Activated CD4-positive, alpha-beta T cell treated with anti-CD3 and anti-CD28 coated beads, Interleukin-2, amount 10 ng/mL, durations not matched to agents 24 days and 14 days (primary cell): ENCODE measurements around the gene SARNP. TPM values are rescaled to one million over a fixed set of nuclear protein-coding genes. Genes with fewer than 3 reads are reported as not detected.

Experiments
- DNase-seq: peaks from one replicate; pipeline ENCODE4 v3.0.0; 2022
- H3K27ac Mint-ChIP-seq: one replicate; pipeline ENCODE4 v1.8.0; 2022; ENCODE audit warnings: mild to moderate bottlenecking, mixed read lengths
- H3K27me3 Mint-ChIP-seq: one replicate; pipeline ENCODE4 v1.8.0; 2022; ENCODE audit warnings: mixed read lengths
- H3K36me3 Mint-ChIP-seq: one replicate; pipeline ENCODE4 v1.8.0; 2022; ENCODE audit warnings: low read depth, mild to moderate bottlenecking, mixed read lengths
- H3K4me1 Mint-ChIP-seq: one replicate; pipeline ENCODE4 v1.8.0; 2021; ENCODE audit warnings: mixed read lengths
- H3K4me3 Mint-ChIP-seq: one replicate; pipeline ENCODE4 v1.8.0; 2022; ENCODE audit warnings: mild to moderate bottlenecking, moderate library complexity, mixed read lengths
- H3K9me3 Mint-ChIP-seq: one replicate; pipeline ENCODE4 v1.8.0; 2021; ENCODE audit warnings: mixed read lengths
- intact Hi-C: fragments of 100-400 bp; cut with micrococcal nuclease; formaldehyde crosslinking; loops from one replicate; pipeline ENCODE4 v1.15.1; 2023
- total RNA-seq: library from RNA; stranded (reverse); gene quantifications from 2 replicates; pipeline ENCODE4 v1.2.3, GENCODE V29; 2022

Gene SARNP
- total RNA-seq, 1 donor from 2014 or later, result 81.6 TPM

GRCh38 chr12:55738123-55739024 is 79.2 kb downstream of the SARNP start:
- DNase-seq, result peak; percentile 96
- Mint-ChIP-seq H3K4me1 (peaks cover 31% of the 10 kb centered on the region), H3K9me3 (no peaks in the 10 kb centered on the region), H3K4me3 (peak overlapping the region; percentile 88), H3K36me3 (no peaks in the 10 kb centered on the region), H3K27ac (peak overlapping the region; percentile 85), H3K27me3 (peaks cover 4% of the 10 kb centered on the region)
- intact Hi-C loops, result loop anchor here (1.0 to 5.0 kb wide), 8 partner anchors 59 to 380 kb away; partner anchors contain the start of genes ORMDL2, PYM1, RPS26 and ZC3H10

GRCh38 chr12:55737581-55738122 is 79.9 kb downstream of the SARNP start:
- Mint-ChIP-seq H3K4me3 (peak overlapping the region; percentile 88), H3K36me3 (no peaks in the 10 kb centered on the region), H3K9me3 (no peaks in the 10 kb centered on the region), H3K27ac (peak overlapping the region; percentile 85), H3K4me1 (peaks cover 30% of the 10 kb centered on the region), H3K27me3 (peaks cover 2% of the 10 kb centered on the region)
- DNase-seq, result no peak
- intact Hi-C loops, result loop anchor here (1.0 to 5.0 kb wide), 10 partner anchors 8 to 381 kb away; partner anchors contain the start of genes CD63, ORMDL2, PYM1 and RPS26

GRCh38 chr12:55736780-55737580 is 80.5 kb downstream of the SARNP start:
- Mint-ChIP-seq H3K4me3 (peak overlapping the region; percentile 55), H3K4me1 (peaks cover 24% of the 10 kb centered on the region), H3K36me3 (no peaks in the 10 kb centered on the region), H3K27me3 (no peaks in the 10 kb centered on the region), H3K9me3 (no peaks in the 10 kb centered on the region), H3K27ac (peak overlapping the region; percentile 59)
- DNase-seq, result peak; percentile 89
- intact Hi-C loops, result loop anchor here (1.0 to 5.0 kb wide), 3 partner anchors 8 to 80 kb away; partner anchors contain the start of gene CD63

- Mint-ChIP-seq H3K9me3 (no peaks in the 10 kb centered on the region), H3K4me3 (no peak overlapping the region), H3K4me1 (peaks cover 20% of the 10 kb centered on the region), H3K27ac (peak overlapping the region; percentile 28), H3K27me3 (no peaks in the 10 kb centered on the region), H3K36me3 (no peaks in the 10 kb centered on the region)
- intact Hi-C loops, result loop anchor here (5.0 kb wide), 1 partner anchor 79 kb away; no protein-coding TSS in a partner anchor
- no peak for DNase-seq
These were observed 81.4 kb downstream of the SARNP start for GRCh38 chr12:55736076-55736475.

- Mint-ChIP-seq H3K27ac (no peak overlapping the region), H3K27me3 (no peaks in the 10 kb centered on the region), H3K9me3 (no peaks in the 10 kb centered on the region), H3K36me3 (peaks cover under 1% of the 10 kb centered on the region), H3K4me1 (peaks cover 31% of the 10 kb centered on the region), H3K4me3 (no peak overlapping the region)
- no peak for DNase-seq
- intact Hi-C loops, result no loop called here
These were observed 82.9 kb downstream of the SARNP start for GRCh38 chr12:55734595-55734994.

GRCh38 chr12:55733858-55734257 is 83.7 kb downstream of the SARNP start:
- peaks cover 2% of the 10 kb centered on the region for H3K36me3 Mint-ChIP-seq
- no peak overlapping the region for H3K4me3 Mint-ChIP-seq
- H3K4me1 Mint-ChIP-seq, result peaks cover 31% of the 10 kb centered on the region
- H3K9me3 Mint-ChIP-seq, result no peaks in the 10 kb centered on the region
- intact Hi-C loops, result no loop called here
- no peak for DNase-seq
- H3K27ac Mint-ChIP-seq, result no peak overlapping the region
- H3K27me3 Mint-ChIP-seq, result no peaks in the 10 kb centered on the region

- intact Hi-C loops, result no loop called here
- Mint-ChIP-seq H3K4me1 (peaks cover 27% of the 10 kb centered on the region), H3K27me3 (no peaks in the 10 kb centered on the region), H3K27ac (no peak overlapping the region), H3K36me3 (peaks cover 2% of the 10 kb centered on the region), H3K4me3 (no peak overlapping the region), H3K9me3 (no peaks in the 10 kb centered on the region)
- DNase-seq, result no peak
These were observed 84.4 kb downstream of the SARNP start for GRCh38 chr12:55733021-55733555.

- Mint-ChIP-seq H3K36me3 (peaks cover 7% of the 10 kb centered on the region), H3K4me3 (no peak overlapping the region)
- intact Hi-C loops, result no loop called here
These were observed 85.2 kb downstream of the SARNP start for GRCh38 chr12:55732288-55732687.

GRCh38 chr12:55729819-55730818 is 87.4 kb downstream of the SARNP start:
- DNase-seq, result peak; percentile 79
- Mint-ChIP-seq H3K36me3 (peaks cover 22% of the 10 kb centered on the region), H3K27ac (peak overlapping the region; percentile 95)

More at GRCh38 chr12:55732288-55732687, 85.2 kb downstream of the SARNP start:
- no peaks in the 10 kb centered on the region for H3K9me3 Mint-ChIP-seq
- DNase-seq, result no peak
- peaks cover 26% of the 10 kb centered on the region for H3K4me1 Mint-ChIP-seq
- no peaks in the 10 kb centered on the region for H3K27me3 Mint-ChIP-seq
- H3K27ac Mint-ChIP-seq, result no peak overlapping the region

GRCh38 chr12:55728939-55729818 is 88.3 kb downstream of the SARNP start, which contains the start of gene CD63:
TSS of gene CD63 (minus strand) at chr12:55729009. CDS start at chr12:55728341, 668 bp downstream.
- Mint-ChIP-seq H3K36me3 (peaks cover 26% of the 10 kb centered on the region), H3K9me3 (no peaks in the 10 kb centered on the region), H3K27me3 (no peaks in the 10 kb centered on the region), H3K27ac (peak within 1 kb of the TSS; percentile 95), H3K4me1 (peaks cover 36% of the 10 kb centered on the region), H3K4me3 (peak within 1 kb of the TSS; percentile 92)
- intact Hi-C loops, result loop anchor here (1.0 kb wide), 3 partner anchors 8 to 200 kb away; partner anchors contain the start of gene BLOC1S1
- peak; percentile 89 for DNase-seq

More at GRCh38 chr12:55729819-55730818, 87.4 kb downstream of the SARNP start:
- Mint-ChIP-seq H3K9me3 (no peaks in the 10 kb centered on the region), H3K4me3 (peak overlapping the region; percentile 92), H3K27me3 (no peaks in the 10 kb centered on the region), H3K4me1 (peaks cover 32% of the 10 kb centered on the region)
- intact Hi-C loops, result loop anchor here (1.0 kb wide), 3 partner anchors 7 to 199 kb away; partner anchors contain the start of gene BLOC1S1

GRCh38 chr12:55728186-55728938 is 89.2 kb downstream of the SARNP start:
- peak; percentile 74 for DNase-seq
- H3K27ac Mint-ChIP-seq, result peak overlapping the region; percentile 79
- peak overlapping the region; percentile 92 for H3K4me3 Mint-ChIP-seq
- intact Hi-C loops, result no loop called here
- H3K36me3 Mint-ChIP-seq, result peaks cover 28% of the 10 kb centered on the region
- no peaks in the 10 kb centered on the region for H3K9me3 Mint-ChIP-seq
- H3K4me1 Mint-ChIP-seq, result peaks cover 36% of the 10 kb centered on the region
- H3K27me3 Mint-ChIP-seq, result no peaks in the 10 kb centered on the region
